ENCODE measurements around the gene EDA. TPM values are rescaled to one million over a fixed set of nuclear protein-coding genes. Genes with fewer than 3 reads are reported as not detected.

Gene EDA
- total RNA-seq, 4 donors from 2014 or later, result 0.51 to 3.3 (median 1.3) TPM

- no peak overlapping the region for H3K27ac ChIP-seq
- no peak for ATAC-seq
- H3K4me3 ChIP-seq, result no peak overlapping the region
- in situ Hi-C loops (cut with MboI; ENCODE audit: low sequenced_read_pairs in 4 of 4), result no loop called here
- H3K4me1 ChIP-seq, result no peaks in the 10 kb centered on the region
- TF ChIP-seq POLR2A (IDR thresholded peaks at IDR 0.05) (no peak), CTCF (IDR thresholded peaks at IDR 0.05 in 4 of 5, conservative IDR thresholded peaks at IDR 0.05 in 1 of 5) (no peak)
- intact Hi-C loops (cut with DNase I; ENCODE audit: low total_unique reads), result loop anchor here (10.0 kb wide), 1 partner anchor 408 kb away; the partner anchor contains the start of gene EDA
- no peaks in the 10 kb centered on the region for H3K9me3 ChIP-seq
- no peak for DNase-seq
- H3K36me3 ChIP-seq, result no peaks in the 10 kb centered on the region
- no peaks in the 10 kb centered on the region for H3K27me3 ChIP-seq
Measured at GRCh38 chrX:70022616-70023015, 406.7 kb downstream of the EDA start.

DNA sequence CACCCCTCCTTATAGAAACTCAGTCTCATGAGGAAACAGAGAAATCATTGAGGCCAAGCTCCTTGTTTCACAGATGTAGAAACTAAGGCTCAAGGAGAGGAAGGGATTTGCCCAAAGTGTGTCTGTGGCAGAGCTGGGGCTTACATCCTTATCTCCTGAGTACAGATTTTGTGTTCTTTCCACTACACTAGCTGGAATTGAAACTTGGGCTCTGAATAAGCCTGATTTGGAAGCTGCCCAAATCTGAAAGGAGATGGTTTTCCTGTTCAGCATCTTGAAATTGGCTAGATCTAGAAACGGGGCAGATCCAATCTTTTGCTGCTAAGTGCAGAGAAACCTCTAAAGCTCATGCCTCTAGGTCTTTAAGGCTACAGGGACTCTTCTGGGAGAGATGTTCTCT lies 409.6 kb downstream of the EDA start:
- no peak overlapping the region for H3K27ac ChIP-seq
- no peaks in the 10 kb centered on the region for H3K27me3 ChIP-seq
- TF ChIP-seq CTCF (IDR thresholded peaks at IDR 0.05 in 4 of 5, conservative IDR thresholded peaks at IDR 0.05 in 1 of 5) (no peak), POLR2A (IDR thresholded peaks at IDR 0.05) (no peak)
- no peak overlapping the region for H3K4me3 ChIP-seq
- H3K4me1 ChIP-seq, result no peaks in the 10 kb centered on the region
- intact Hi-C loops (cut with DNase I; ENCODE audit: low total_unique reads) (loop anchor here (10.0 kb wide), 1 partner anchor 411 kb away; the partner anchor contains the start of gene EDA), in situ Hi-C loops (cut with MboI; ENCODE audit: low sequenced_read_pairs in 4 of 4) (loop anchor here in 1 of 4 donors (25.0 kb wide), 1 partner anchor 488 kb away; no protein-coding TSS in a partner anchor)
- no peak for DNase-seq
- H3K36me3 ChIP-seq, result no peaks in the 10 kb centered on the region
- ATAC-seq, result no peak
- H3K9me3 ChIP-seq, result no peaks in the 10 kb centered on the region

- H3K27me3 ChIP-seq, result no peaks in the 10 kb centered on the region
- in situ Hi-C loops (cut with MboI; ENCODE audit: low sequenced_read_pairs in 4 of 4) (loop anchor here in 1 of 4 donors (25.0 kb wide), 1 partner anchor 489 kb away; no protein-coding TSS in a partner anchor), intact Hi-C loops (cut with DNase I; ENCODE audit: low total_unique reads) (loop anchor here (10.0 kb wide), 1 partner anchor 411 kb away; the partner anchor contains the start of gene EDA)
- no peaks in the 10 kb centered on the region for H3K4me1 ChIP-seq
- no peaks in the 10 kb centered on the region for H3K9me3 ChIP-seq
- no peaks in the 10 kb centered on the region for H3K36me3 ChIP-seq
- H3K27ac ChIP-seq, result no peak overlapping the region
- no peak for TF ChIP-seq POLR2A (IDR thresholded peaks at IDR 0.05)
- TF ChIP-seq CTCF (IDR thresholded peaks at IDR 0.05 in 4 of 5, conservative IDR thresholded peaks at IDR 0.05 in 1 of 5), result no peak
- H3K4me3 ChIP-seq, result no peak overlapping the region
- DNase-seq, result no peak
- ATAC-seq, result no peak
Measured at GRCh38 chrX:70026112-70026850, 410.4 kb downstream of the EDA start.

DNA sequence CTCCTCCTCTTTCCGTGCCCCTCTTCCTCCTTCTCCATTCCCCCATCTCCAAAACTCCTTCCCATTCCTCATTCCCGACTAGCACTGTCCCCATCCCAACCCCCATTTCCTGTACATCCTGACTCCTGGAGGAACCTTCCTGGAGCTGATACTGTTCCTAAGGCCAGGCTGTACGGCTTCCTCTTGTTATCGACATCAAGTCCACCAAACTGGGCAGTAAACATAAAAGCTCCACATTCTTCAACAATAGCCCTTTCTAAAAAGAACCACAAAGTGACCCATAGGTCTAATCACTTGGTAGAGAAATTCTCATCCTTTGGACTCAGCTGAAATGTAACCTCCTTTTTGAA lies 410.9 kb downstream of the EDA start:
- H3K9me3 ChIP-seq, result no peaks in the 10 kb centered on the region
- DNase-seq, result no peak
- in situ Hi-C loops (cut with MboI; ENCODE audit: low sequenced_read_pairs in 4 of 4) (loop anchor here in 1 of 4 donors (25.0 kb wide), 1 partner anchor 490 kb away; no protein-coding TSS in a partner anchor), intact Hi-C loops (cut with DNase I; ENCODE audit: low total_unique reads) (loop anchor here (10.0 kb wide), 1 partner anchor 412 kb away; the partner anchor contains the start of gene EDA)
- H3K27me3 ChIP-seq, result no peaks in the 10 kb centered on the region
- no peak overlapping the region for H3K4me3 ChIP-seq
- ATAC-seq, result no peak
- TF ChIP-seq POLR2A (IDR thresholded peaks at IDR 0.05) (no peak), CTCF (IDR thresholded peaks at IDR 0.05 in 4 of 5, conservative IDR thresholded peaks at IDR 0.05 in 1 of 5) (no peak)
- no peaks in the 10 kb centered on the region for H3K36me3 ChIP-seq
- H3K27ac ChIP-seq, result no peak overlapping the region
- no peaks in the 10 kb centered on the region for H3K4me1 ChIP-seq

Data from gastrocnemius medialis (tissue), 4 donors.